ENCODE measurements around the gene NGLY1.

DNA sequence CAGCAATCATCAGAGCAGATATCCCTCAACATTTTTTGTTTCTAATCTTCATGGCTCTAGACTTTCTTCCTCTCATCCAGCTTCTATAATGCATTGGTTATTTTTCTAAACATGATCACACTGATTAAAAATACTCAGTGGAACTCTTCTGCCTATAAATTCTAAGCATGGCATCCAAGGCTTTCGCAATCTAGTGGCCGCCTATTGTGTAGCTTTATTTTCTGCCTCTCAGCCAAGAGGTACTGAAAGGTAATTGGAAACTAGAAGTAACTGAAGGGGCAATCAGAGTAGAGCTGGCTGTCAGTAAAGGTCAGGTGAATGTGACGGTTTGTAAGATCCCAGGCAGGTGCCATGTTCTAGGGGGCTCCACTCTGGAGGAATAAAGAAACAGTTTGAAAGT lies 40.1 kb upstream of the NGLY1 start:
- no peak for TF ChIP-seq SMC3 (IDR thresholded peaks at IDR 0.05; ENCODE audit: borderline replicate concordance, low read length)
- TF ChIP-seq ESRRA (IDR thresholded peaks at IDR 0.05; ENCODE audit: low read length): no peak
- no peak for TF ChIP-seq MYC (IDR thresholded peaks at IDR 0.05; ENCODE audit: insufficient read depth, insufficient read length, insufficient replicate concordance, low read length, severe bottlenecking)
- TF ChIP-seq, protein P1, sequence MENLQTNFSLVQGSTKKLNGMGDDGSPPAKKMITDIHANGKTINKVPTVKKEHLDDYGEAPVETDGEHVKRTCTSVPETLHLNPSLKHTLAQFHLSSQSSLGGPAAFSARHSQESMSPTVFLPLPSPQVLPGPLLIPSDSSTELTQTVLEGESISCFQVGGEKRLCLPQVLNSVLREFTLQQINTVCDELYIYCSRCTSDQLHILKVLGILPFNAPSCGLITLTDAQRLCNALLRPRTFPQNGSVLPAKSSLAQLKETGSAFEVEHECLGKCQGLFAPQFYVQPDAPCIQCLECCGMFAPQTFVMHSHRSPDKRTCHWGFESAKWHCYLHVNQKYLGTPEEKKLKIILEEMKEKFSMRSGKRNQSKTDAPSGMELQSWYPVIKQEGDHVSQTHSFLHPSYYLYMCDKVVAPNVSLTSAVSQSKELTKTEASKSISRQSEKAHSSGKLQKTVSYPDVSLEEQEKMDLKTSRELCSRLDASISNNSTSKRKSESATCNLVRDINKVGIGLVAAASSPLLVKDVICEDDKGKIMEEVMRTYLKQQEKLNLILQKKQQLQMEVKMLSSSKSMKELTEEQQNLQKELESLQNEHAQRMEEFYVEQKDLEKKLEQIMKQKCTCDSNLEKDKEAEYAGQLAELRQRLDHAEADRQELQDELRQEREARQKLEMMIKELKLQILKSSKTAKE (IDR thresholded peaks at IDR 0.05; ENCODE audit: low read depth, poor library complexity, severe bottlenecking): no peak
- TF ChIP-seq ZNF592 (IDR thresholded peaks at IDR 0.05): no peak
- TF ChIP-seq EZH2 (IDR thresholded peaks at IDR 0.05; ENCODE audit: borderline replicate concordance, control insufficient read depth, low read depth, low read length): no peak
- TF ChIP-seq RFX5 (IDR thresholded peaks at IDR 0.05; ENCODE audit: low read depth, low read length): no peak
- no peak for TF ChIP-seq CTCF (IDR thresholded peaks at IDR 0.05 in 2 of 3, conservative IDR thresholded peaks at IDR 0.05 in 1 of 3; ENCODE audit: control insufficient read depth in 2 of 3, extremely low read depth in 1 of 3, insufficient read depth in 1 of 3, low read depth in 3 of 3, low read length in 3 of 3)
- no peak for TF ChIP-seq POLR2A (IDR thresholded peaks at IDR 0.05; ENCODE audit: low read depth, low read length)
- no peak for TF ChIP-seq EP300 (IDR thresholded peaks at IDR 0.05; ENCODE audit: borderline replicate concordance in 1 of 2, control insufficient read depth in 1 of 2, low read depth in 2 of 2, low read length in 2 of 2)
- TF ChIP-seq PBX3 (IDR thresholded peaks at IDR 0.05; ENCODE audit: insufficient replicate concordance, low read depth, low read length): no peak
- TF ChIP-seq SIN3A (IDR thresholded peaks at IDR 0.05; ENCODE audit: low read depth, low read length): no peak

Data from GM12878 (cell line).